Measurements from ENCODE around the gene SLC9A3.
A peak's percentile ranks its signal among the peaks of the same experiment; 100 is the strongest.
"Not testable (repeated sequence)": the region's sequence is repeated elsewhere in the genome, so short reads cannot be mapped to it uniquely, and the experiment has no call there.

Gene SLC9A3

DNA sequence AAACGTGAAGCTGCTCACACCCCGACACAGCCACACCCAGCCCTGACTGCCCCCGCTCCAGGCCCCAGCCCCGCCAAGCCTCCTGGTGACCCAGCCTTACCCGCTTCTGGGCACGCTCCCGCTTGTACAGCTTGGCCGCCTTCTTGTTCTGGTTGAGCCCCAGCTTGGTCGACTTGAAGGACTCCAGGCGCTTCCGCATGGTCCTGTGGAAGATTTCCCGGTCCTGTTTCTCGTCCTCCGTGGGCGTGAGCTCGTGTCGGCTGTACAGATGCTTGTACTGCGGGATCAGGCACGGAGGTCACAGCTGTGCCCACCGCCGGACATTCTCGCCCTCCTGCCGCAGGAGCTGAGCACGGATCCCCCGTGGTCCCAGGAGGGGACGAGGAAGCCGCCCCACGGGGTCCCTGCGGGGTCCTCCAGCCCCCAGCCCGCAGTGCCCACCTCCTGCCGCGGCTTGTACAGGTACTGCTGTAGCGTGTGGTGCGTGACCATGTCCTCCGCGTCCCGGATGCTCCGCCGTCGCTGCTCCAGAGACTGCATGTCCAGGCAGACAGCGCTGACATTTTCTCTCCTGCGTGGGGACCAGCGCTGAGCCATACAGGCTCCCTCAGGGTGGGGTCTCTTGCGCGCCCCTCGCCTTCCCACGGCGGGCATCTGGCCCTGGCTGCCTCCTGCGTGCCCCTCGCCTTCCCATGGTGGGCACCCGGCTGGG, 48.0 kb downstream of the SLC9A3 start:
- DNase-seq (ENCODE audit: low read depth in 2 of 2), result no peak

DNA sequence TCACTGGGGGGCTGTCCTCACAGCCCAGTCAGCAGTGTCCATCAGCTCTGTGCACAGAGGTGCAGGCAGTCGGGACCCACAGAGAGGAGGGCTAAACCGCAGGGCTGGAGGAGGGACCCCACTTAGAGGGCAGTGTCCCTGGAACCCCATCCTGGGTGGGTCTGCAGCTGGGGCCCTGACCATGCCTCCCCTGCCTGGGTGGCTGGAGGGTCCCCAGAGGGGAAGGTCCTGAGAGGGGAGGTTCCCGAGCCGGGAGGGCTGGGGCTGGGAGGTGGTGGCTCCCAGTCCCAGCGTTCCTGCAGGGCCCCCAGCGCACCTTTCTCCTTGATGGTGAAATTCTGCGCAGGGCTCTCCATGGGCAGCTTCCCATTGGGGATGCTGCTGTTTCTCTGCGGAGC, 48.5 kb downstream of the SLC9A3 start:
- DNase-seq (ENCODE audit: low read depth in 2 of 2), result no peak

GRCh38 chr5:474840-475661, 49.2 kb downstream of the SLC9A3 start:
- DNase-seq (ENCODE audit: low read depth in 2 of 2), result no peak

GRCh38 chr5:474232-474839, 49.9 kb downstream of the SLC9A3 start:
- not testable (repeated sequence) for DNase-seq (ENCODE audit: low read depth in 2 of 2)

DNA sequence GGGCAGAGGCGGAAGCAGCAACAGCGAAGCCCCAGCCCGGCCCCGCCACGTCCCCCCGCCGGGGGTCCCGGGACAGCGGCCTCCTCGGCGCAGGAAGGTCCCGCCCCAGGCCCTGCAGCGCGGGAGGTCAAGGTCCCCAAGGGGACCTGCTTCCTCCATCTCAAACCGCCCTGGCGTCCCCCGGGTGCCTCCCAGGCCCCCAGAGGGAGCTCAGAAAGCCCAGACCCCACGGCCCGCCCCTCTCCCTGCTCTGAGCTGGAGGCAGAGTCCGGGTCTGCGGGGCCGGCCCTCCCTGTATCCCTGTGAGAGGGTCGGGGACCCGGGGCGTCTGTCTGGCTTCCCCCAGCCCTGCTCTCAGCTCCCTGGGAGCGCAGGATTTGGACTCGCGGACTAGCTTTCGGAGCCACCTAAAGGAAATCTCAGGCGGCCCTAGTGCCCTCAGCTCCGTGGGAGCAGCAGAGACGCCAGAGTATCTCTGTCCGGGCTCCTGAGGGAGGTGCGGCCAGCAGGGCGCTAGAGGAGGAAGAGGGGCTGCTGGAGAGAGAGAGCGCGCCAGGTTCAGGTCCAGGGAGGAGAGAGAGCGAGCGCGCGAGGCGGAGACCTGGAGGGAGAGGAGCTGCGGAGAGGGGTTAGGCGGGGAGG, 50.6 kb downstream of the SLC9A3 start:
- no peak for DNase-seq (ENCODE audit: low read depth in 2 of 2)

- DNase-seq (ENCODE audit: low read depth in 2 of 2), result peak; percentile 52 to 56
These were observed 51.3 kb downstream of the SLC9A3 start for GRCh38 chr5:472656-473550.

GRCh38 chr5:472076-472655, 52.1 kb downstream of the SLC9A3 start:
- DNase-seq (ENCODE audit: low read depth in 2 of 2), result no peak

GRCh38 chr5:471750-472058, 52.5 kb downstream of the SLC9A3 start:
- DNase-seq (ENCODE audit: low read depth in 2 of 2), result no peak

- DNase-seq (ENCODE audit: low read depth in 2 of 2), result no peak
These were observed 53.1 kb downstream of the SLC9A3 start for GRCh38 chr5:470961-471749.

GRCh38 chr5:469752-470483, 54.3 kb downstream of the SLC9A3 start:
- no peak for DNase-seq (ENCODE audit: low read depth in 2 of 2)

DNA sequence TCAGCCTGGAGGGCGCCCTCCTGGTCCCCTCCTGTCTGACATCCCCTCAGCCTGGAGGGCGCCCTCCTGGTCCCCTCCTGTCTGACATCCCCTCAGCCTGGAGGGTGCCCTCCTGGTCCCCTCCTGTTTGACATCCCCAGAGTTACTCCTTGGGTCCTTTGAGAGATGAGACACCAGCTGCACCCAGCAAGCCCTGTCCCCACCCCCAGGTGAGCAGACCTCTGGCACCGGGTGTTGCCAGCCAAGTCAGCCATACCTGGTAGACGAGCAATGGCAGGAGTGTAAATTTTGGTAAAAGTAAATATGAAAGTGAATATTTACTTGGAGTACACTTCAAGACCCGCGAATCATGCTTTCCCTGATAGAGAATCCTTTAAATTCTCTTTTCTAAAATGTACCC, 55.8 kb downstream of the SLC9A3 start:
- DNase-seq (ENCODE audit: low read depth in 2 of 2), result no peak

DNA sequence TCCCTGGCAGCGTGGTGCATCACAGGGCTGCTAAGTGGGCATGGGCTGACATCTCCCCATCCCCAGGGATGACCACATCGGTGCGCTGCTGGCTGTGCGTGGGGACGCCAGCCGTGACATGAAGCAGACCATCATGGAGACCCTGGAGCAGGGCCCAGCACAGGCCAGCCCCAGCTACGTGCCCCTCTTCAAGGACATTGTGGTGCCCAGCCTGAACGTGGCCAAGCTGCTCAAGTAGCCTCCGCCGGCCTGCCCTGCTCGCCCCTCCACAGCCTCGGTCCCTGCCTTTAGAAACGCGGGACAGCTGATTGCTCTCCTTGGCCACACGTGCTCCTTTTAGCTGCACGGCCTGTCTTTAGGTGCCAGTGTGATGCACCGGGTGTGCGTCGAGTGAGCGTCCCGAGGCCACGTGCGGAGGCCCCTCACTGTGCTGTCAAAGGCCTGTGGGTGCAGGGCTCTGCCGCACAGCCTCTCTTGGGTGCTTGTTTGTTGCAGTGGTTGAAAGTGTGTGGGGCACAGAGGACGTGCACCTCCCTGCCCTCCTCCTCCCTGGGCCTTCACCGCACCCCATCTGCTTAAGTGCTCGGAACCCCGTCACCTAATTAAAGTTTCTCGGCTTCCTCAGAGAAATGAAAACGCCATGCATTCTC, 57.5 kb downstream of the SLC9A3 start:
- DNase-seq (ENCODE audit: low read depth in 2 of 2), result no peak

- DNase-seq (ENCODE audit: low read depth in 2 of 2), result no peak
These were observed 58.5 kb downstream of the SLC9A3 start for GRCh38 chr5:465591-466403.

GRCh38 chr5:464843-465590, 59.2 kb downstream of the SLC9A3 start:
- DNase-seq (ENCODE audit: low read depth in 2 of 2), result no peak

GRCh38 chr5:464446-464842, 59.8 kb downstream of the SLC9A3 start:
- DNase-seq (ENCODE audit: low read depth in 2 of 2), result no peak

GRCh38 chr5:463952-464351, 60.3 kb downstream of the SLC9A3 start:
- no peak for DNase-seq (ENCODE audit: low read depth in 2 of 2)

- no peak for DNase-seq (ENCODE audit: low read depth in 2 of 2)
These were observed 60.9 kb downstream of the SLC9A3 start for GRCh38 chr5:463301-463700.
